HL-60 (cell line): ENCODE data around the gene LZIC.

Source experiments
- DNase-seq, 2 experiments: peaks; one replicate each; pipeline ENCODE4 v3.0.0-alpha.2; 2010 to 2020; ENCODE audit warnings: low read depth in 1 of 2, low spot score in 1 of 2
- H3K27ac ChIP-seq: fragments of 250-450 bp; sonication (Bioruptor Pico); replicated peaks from 2 replicates; pipeline ENCODE4 v1.5.1; 2020; ENCODE audit warnings: mild to moderate bottlenecking, moderate library complexity
- H3K27me3 ChIP-seq: fragments of 250-450 bp; sonication (Bioruptor Pico); 2 replicates; pipeline ENCODE4 v1.5.1; 2021; ENCODE audit warnings: mild to moderate bottlenecking, moderate library complexity; ENCODE audit not compliant: insufficient read depth, poor library complexity, severe bottlenecking
- H3K4me3 ChIP-seq: replicated peaks from 2 replicates; pipeline ENCODE4 v1.5.1; 2011; ENCODE audit warnings: mild to moderate bottlenecking, control low read depth, low read length; ENCODE audit not compliant: insufficient read depth
- GABPA ChIP-seq: IDR thresholded peaks from 2 replicates; pipeline ENCODE4 v1.6.1; 2012; ENCODE audit warnings: low read depth
- POLR2AphosphoS5 ChIP-seq: IDR thresholded peaks from 2 replicates; pipeline ENCODE4 v1.6.1; 2012; ENCODE audit warnings: low read depth
- SPI1 ChIP-seq: IDR thresholded peaks from 2 replicates; pipeline ENCODE4 v1.6.1; 2012; ENCODE audit warnings: low read depth, mild to moderate bottlenecking, borderline replicate concordance
- TF ChIP-seq, protein P1 (sequence below): IDR thresholded peaks from 2 replicates; pipeline ENCODE4 v1.6.1; 2012; ENCODE audit warnings: low read depth; ENCODE audit not compliant: insufficient replicate concordance
- TF ChIP-seq, protein P2 (sequence below): IDR thresholded peaks from one replicate; pipeline ENCODE4 v1.5.1; 2011; ENCODE audit warnings: low read length, control low read depth, inconsistent platforms; ENCODE audit not compliant: insufficient read depth

Gene LZIC

DNA sequence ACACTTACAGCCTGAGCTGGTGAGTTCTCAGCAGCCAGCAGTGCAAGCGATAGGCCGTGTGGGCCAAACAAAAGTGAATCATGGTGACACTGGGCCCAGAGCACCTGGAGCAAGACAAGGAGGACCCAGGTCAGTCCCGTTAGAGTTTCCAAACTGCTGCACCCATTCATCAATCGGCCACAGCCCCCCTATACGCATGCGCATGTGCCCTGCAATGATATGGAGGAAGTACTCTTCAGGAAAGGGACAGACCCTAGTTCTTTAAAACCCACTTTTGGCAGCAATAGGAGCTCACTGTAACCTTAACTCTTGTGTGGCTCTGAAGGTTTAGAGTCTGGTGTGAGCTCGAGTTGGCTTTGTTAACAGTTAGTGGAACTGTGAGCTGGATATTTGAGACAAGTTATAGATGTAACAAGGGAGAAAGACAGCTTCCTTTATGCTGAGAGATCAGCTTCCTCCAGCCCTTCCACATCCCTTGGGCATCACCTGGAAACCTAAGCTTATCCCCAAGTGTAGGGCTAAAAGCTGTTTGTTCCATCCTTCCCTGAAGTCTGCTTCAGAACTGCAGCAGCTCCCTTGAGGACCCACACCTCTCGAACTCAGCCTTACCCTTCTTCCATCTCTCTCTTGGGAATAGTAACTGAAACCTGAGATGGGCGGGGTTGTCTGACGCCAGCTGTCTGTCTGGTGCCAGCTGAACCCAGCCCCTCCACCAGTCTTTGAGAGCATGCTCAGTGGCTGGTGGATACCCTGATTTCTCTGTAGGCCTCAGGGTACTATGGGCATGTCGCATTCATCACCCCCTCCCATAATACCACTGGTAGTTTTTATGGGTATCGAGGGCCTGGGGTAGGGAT lies 17.7 kb upstream of the LZIC start:
- no peak overlapping the region for H3K4me3 ChIP-seq
- H3K27ac ChIP-seq: no peak overlapping the region
- DNase-seq: no peak
- H3K27me3 ChIP-seq: no peaks in the 10 kb centered on the region
- TF ChIP-seq POLR2AphosphoS5 (no peak), SPI1 (no peak), GABPA (no peak)
- TF ChIP-seq, protein P1, sequence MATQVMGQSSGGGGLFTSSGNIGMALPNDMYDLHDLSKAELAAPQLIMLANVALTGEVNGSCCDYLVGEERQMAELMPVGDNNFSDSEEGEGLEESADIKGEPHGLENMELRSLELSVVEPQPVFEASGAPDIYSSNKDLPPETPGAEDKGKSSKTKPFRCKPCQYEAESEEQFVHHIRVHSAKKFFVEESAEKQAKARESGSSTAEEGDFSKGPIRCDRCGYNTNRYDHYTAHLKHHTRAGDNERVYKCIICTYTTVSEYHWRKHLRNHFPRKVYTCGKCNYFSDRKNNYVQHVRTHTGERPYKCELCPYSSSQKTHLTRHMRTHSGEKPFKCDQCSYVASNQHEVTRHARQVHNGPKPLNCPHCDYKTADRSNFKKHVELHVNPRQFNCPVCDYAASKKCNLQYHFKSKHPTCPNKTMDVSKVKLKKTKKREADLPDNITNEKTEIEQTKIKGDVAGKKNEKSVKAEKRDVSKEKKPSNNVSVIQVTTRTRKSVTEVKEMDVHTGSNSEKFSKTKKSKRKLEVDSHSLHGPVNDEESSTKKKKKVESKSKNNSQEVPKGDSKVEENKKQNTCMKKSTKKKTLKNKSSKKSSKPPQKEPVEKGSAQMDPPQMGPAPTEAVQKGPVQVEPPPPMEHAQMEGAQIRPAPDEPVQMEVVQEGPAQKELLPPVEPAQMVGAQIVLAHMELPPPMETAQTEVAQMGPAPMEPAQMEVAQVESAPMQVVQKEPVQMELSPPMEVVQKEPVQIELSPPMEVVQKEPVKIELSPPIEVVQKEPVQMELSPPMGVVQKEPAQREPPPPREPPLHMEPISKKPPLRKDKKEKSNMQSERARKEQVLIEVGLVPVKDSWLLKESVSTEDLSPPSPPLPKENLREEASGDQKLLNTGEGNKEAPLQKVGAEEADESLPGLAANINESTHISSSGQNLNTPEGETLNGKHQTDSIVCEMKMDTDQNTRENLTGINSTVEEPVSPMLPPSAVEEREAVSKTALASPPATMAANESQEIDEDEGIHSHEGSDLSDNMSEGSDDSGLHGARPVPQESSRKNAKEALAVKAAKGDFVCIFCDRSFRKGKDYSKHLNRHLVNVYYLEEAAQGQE: no peak
- TF ChIP-seq, protein P2, sequence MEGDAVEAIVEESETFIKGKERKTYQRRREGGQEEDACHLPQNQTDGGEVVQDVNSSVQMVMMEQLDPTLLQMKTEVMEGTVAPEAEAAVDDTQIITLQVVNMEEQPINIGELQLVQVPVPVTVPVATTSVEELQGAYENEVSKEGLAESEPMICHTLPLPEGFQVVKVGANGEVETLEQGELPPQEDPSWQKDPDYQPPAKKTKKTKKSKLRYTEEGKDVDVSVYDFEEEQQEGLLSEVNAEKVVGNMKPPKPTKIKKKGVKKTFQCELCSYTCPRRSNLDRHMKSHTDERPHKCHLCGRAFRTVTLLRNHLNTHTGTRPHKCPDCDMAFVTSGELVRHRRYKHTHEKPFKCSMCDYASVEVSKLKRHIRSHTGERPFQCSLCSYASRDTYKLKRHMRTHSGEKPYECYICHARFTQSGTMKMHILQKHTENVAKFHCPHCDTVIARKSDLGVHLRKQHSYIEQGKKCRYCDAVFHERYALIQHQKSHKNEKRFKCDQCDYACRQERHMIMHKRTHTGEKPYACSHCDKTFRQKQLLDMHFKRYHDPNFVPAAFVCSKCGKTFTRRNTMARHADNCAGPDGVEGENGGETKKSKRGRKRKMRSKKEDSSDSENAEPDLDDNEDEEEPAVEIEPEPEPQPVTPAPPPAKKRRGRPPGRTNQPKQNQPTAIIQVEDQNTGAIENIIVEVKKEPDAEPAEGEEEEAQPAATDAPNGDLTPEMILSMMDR: no peak

DNA sequence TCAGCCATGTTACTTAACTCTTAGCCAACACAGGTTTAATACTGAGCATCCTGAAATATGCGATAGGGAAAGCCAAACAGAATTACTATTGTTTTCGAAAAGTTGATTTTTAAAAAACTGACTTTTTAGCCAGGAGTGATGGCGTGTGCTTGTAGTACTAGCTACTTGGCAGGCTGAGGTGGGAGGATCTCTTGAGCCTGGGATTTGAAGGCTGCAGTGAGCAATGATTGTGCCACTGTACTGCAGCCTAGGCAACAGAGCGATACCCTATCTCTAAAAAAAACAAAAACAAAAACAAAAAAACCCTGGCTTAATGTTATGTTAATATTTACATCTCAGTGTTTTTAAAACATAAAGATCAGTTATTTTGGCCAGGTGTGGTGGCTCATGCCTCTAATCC lies 16.8 kb upstream of the LZIC start:
- no peak for DNase-seq
- Histone ChIP-seq H3K27ac (no peak overlapping the region), H3K4me3 (no peak overlapping the region), H3K27me3 (no peaks in the 10 kb centered on the region)
- TF ChIP-seq, protein P1: no peak
- no peak for TF ChIP-seq POLR2AphosphoS5
- TF ChIP-seq GABPA: no peak
- TF ChIP-seq SPI1: no peak
- TF ChIP-seq, protein P2: no peak

DNA sequence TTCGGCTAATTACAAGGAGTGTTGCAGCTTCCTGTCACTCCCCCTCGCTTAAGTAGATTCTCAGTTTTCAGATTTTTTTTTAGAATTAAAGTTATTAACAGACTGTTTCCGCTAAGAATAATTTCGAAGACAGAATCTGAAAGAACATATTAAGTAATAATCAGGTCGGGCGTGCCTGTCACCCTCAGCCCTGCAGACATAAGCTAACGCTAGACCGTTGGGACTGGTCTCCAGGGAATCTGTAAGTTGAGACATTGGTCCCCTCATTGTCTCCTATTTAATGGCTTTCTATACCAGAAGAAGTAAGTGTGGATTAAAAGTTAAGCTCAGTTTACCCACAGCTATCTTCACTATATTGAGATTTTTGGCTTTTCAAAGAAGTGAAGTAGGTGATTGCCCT lies 14.5 kb upstream of the LZIC start:
- H3K27me3 ChIP-seq: no peaks in the 10 kb centered on the region
- no peak for DNase-seq
- no peak overlapping the region for H3K4me3 ChIP-seq
- no peak overlapping the region for H3K27ac ChIP-seq
- TF ChIP-seq, protein P1: no peak
- no peak for TF ChIP-seq GABPA
